Stomach (tissue), 9 donors: ENCODE measurements around the gene SF3B2. TPM values are rescaled to one million over a fixed set of nuclear protein-coding genes. Genes with fewer than 3 reads are reported as not detected.
"Not testable (repeated sequence)": the region's sequence is repeated elsewhere in the genome, so short reads cannot be mapped to it uniquely, and the experiment has no call there.

ENCODE experiments used
- DNase-seq, 2 donors: peaks; one replicate each; pipeline versions ENCODE4 v3.0.0 to v3.0.0-alpha.2; 2013 to 2019
- H3K27ac ChIP-seq, 5 donors: fragments of 200-600 bp in 4 of 5; sonication (generic) in 4 of 5; one replicate each; pipeline ENCODE4 v1.5.1; 2013 to 2019; ENCODE audit warnings: mild to moderate bottlenecking in 1 of 5, moderate library complexity in 1 of 5
- H3K27me3 ChIP-seq, 3 donors: fragments of 200-600 bp; sonication (generic); one replicate each; pipeline ENCODE4 v1.5.1; 2017 to 2019; ENCODE audit warnings: mixed run types in 1 of 3
- H3K36me3 ChIP-seq, 4 donors: fragments of 200-600 bp; sonication (generic); 1 replicate in 3 of 4; 2 replicates in 1 of 4; pipeline ENCODE4 v1.5.1; 2016 to 2019
- H3K4me1 ChIP-seq, 4 donors: fragments of 200-600 bp; sonication (generic); one replicate each; pipeline ENCODE4 v1.5.1; 2016 to 2019
- H3K4me3 ChIP-seq, 4 donors: fragments of 200-600 bp; sonication (generic) in 3 of 4; one replicate each; pipeline ENCODE4 v1.5.1; 2016 to 2019; ENCODE audit warnings: mild to moderate bottlenecking in 1 of 4
- H3K9me3 ChIP-seq, 4 donors: fragments of 200-600 bp; sonication (generic); one replicate each; pipeline ENCODE4 v1.5.1; 2016 to 2019
- CTCF ChIP-seq, 7 experiments: fragments of 450-650 bp in 4 of 7; fragments of 200-600 bp in 3 of 7; sonication (generic) in 3 of 7; IDR thresholded peaks; one replicate each; pipeline ENCODE4 v1.5.1; 2016 to 2019; ENCODE audit warnings: antibody characterized with exemption in 7 of 7, control low read depth in 2 of 7, mild to moderate bottlenecking in 1 of 7
- EP300 ChIP-seq: sonication (generic); formaldehyde crosslinking; IDR thresholded peaks from one replicate; pipeline ENCODE4 v1.6.1; 2017; ENCODE audit warnings: antibody characterized with exemption
- POLR2A ChIP-seq, 4 donors: fragments of 450-650 bp; IDR thresholded peaks; one replicate each; pipeline ENCODE4 v1.6.1; 2016; ENCODE audit warnings: antibody characterized with exemption in 4 of 4, control low read depth in 2 of 4, mild to moderate bottlenecking in 1 of 4, moderate library complexity in 1 of 4
- POLR2AphosphoS5 ChIP-seq, 3 donors: sonication (generic); formaldehyde crosslinking; IDR thresholded peaks; one replicate each; pipeline ENCODE4 v1.6.1; 2016; ENCODE audit warnings: antibody characterized with exemption in 3 of 3
- WGBS, 5 donors: extraction: QIAGEN DNeasy Blood & Tissue Kit in 3 of 5; methylation state at CpG; one replicate each; pipeline versions ENCODE4 v1.1.5 to v1.1.7; 2013 to 2018; 5-methylcytosine and 5-hydroxymethylcytosine counted together
- intact Hi-C: fragments of 100-400 bp; cut with DNase I; formaldehyde crosslinking; loops from one replicate; pipeline ENCODE4 v1.15.1; 2023; ENCODE audit warnings: low total_unique reads
- polyA plus RNA-seq, 3 donors: library from polyadenylated mRNA; stranded (reverse); fragments of 200-250 nt; gene quantifications; one replicate each; pipeline ENCODE4 v1.2.3, GENCODE V29; 2013
- total RNA-seq, 5 donors: library from RNA; depleted of rRNA; stranded (reverse); fragments of >200 nt; gene quantifications; one replicate each; pipeline versions ENCODE4 v1.1.0 to v1.2.3, GENCODE V29; 2014 to 2016
- donor health status: healthy with polysubstance abuse.
- donor health status: Bipolar disorder and iron deficiency.
- donor health status: healthy.

SF3B2 gene
- total and polyA plus RNA-seq, 8 donors: 52.7 to 366 (median 108) TPM

GRCh38 chr11:66017321-66017720, 34.8 kb upstream of the SF3B2 start:
- Histone ChIP-seq H3K9me3 (no peaks in the 10 kb centered on the region), H3K4me1 (peaks cover 2 to 23% (median 10%) of the 10 kb centered on the region in 4 donors), H3K4me3 (no peak overlapping the region), H3K36me3 (no peaks in the 10 kb centered on the region), H3K27ac (no peak overlapping the region), H3K27me3 (peaks cover 0 to 18% (median 10%) of the 10 kb centered on the region in 3 donors)
- no peak for TF ChIP-seq POLR2AphosphoS5 (IDR thresholded peaks at IDR 0.05)
- no peak for TF ChIP-seq EP300
- no peak for TF ChIP-seq CTCF (IDR thresholded peaks at IDR 0.05)
- no peak for TF ChIP-seq POLR2A (IDR thresholded peaks at IDR 0.05)
- intact Hi-C loops: no loop called here
- no peak for DNase-seq
- WGBS, 5 donors: 63 to 75% (median 71%) methylated on average over 4 of the region's 4 CpGs

GRCh38 chr11:66020212-66020611, 32.0 kb upstream of the SF3B2 start:
- H3K36me3 ChIP-seq: no peaks in the 10 kb centered on the region
- WGBS, 5 donors: 65 to 76% (median 75%) methylated on average over 8 of the region's 8 CpGs
- peaks cover 0 to 10% (median 0%) of the 10 kb centered on the region in 3 donors for H3K27me3 ChIP-seq
- no peaks in the 10 kb centered on the region for H3K9me3 ChIP-seq
- H3K4me3 ChIP-seq: no peak overlapping the region
- intact Hi-C loops: no loop called here
- no peak for DNase-seq
- no peak overlapping the region for H3K27ac ChIP-seq
- TF ChIP-seq POLR2AphosphoS5 (IDR thresholded peaks at IDR 0.05) (no peak), POLR2A (IDR thresholded peaks at IDR 0.05) (no peak), EP300 (no peak), CTCF (IDR thresholded peaks at IDR 0.05) (no peak)
- H3K4me1 ChIP-seq: peaks cover 3 to 23% (median 13%) of the 10 kb centered on the region in 4 donors

GRCh38 chr11:66020618-66021357, 31.4 kb upstream of the SF3B2 start:
- no peaks in the 10 kb centered on the region for H3K36me3 ChIP-seq
- H3K9me3 ChIP-seq: no peaks in the 10 kb centered on the region
- WGBS, 5 donors: 75 to 83% (median 80%) methylated on average over 17 to 25 of the region's 25 CpGs
- no peak for TF ChIP-seq CTCF (IDR thresholded peaks at IDR 0.05)
- TF ChIP-seq POLR2A (IDR thresholded peaks at IDR 0.05): no peak
- no peak for TF ChIP-seq POLR2AphosphoS5 (IDR thresholded peaks at IDR 0.05)
- no peak for TF ChIP-seq EP300
- H3K4me1 ChIP-seq: peaks cover 3 to 23% (median 13%) of the 10 kb centered on the region in 4 donors
- peak overlapping the region in 1 of 5 donors; percentile 15 for H3K27ac ChIP-seq
- peaks cover 0 to 10% (median 0%) of the 10 kb centered on the region in 3 donors for H3K27me3 ChIP-seq
- H3K4me3 ChIP-seq: no peak overlapping the region
- peak in 1 of 2 donors; percentile 41 for DNase-seq
- intact Hi-C loops: no loop called here

GRCh38 chr11:66022401-66023185, 29.6 kb upstream of the SF3B2 start:
- peak; percentile 83 to 87 for DNase-seq
- TF ChIP-seq POLR2A (IDR thresholded peaks at IDR 0.05) (no peak), CTCF (IDR thresholded peaks at IDR 0.05) (peak in 5 of 7 experiments; percentile 74 to 99 (median 97))
- 17 to 37% (median 21%) methylated on average over 23 to 46 of the region's 46 CpGs for WGBS, 5 donors
- no peaks in the 10 kb centered on the region for H3K36me3 ChIP-seq
- intact Hi-C loops: no loop called here
- no peak overlapping the region for H3K27ac ChIP-seq
- peaks cover 3 to 23% (median 13%) of the 10 kb centered on the region in 4 donors for H3K4me1 ChIP-seq
- H3K27me3 ChIP-seq: peaks cover 0 to 10% (median 0%) of the 10 kb centered on the region in 3 donors
- no peaks in the 10 kb centered on the region for H3K9me3 ChIP-seq
- H3K4me3 ChIP-seq: peak overlapping the region in 3 of 4 donors; percentile 19 to 33 (median 23)

- DNase-seq, H3K36me3 ChIP-seq, H3K27ac ChIP-seq, H3K9me3 ChIP-seq, intact Hi-C loops, H3K4me3 ChIP-seq: not testable (repeated sequence)
- Histone ChIP-seq H3K27me3 (peaks cover 0 to 12% (median 2%) of the 10 kb centered on the region in 3 donors), H3K4me1 (peaks cover 3 to 23% (median 13%) of the 10 kb centered on the region in 4 donors)
- 59 to 78% (median 76%) methylated on average over 4 to 5 of the region's 5 CpGs for WGBS, 5 donors
These were observed 29.1 kb upstream of the SF3B2 start for GRCh38 chr11:66023186-66023440.
